ENCODE measurements around the gene PTGR1. TPM values are rescaled to one million over a fixed set of nuclear protein-coding genes. Genes with fewer than 3 reads are reported as not detected.
"Not testable (repeated sequence)": the region's sequence is repeated elsewhere in the genome, so short reads cannot be mapped to it uniquely, and the experiment has no call there.

Gene PTGR1
- total and polyA plus RNA-seq, 11 donors = 12.7 to 51.9 (median 37.4) TPM

DNA sequence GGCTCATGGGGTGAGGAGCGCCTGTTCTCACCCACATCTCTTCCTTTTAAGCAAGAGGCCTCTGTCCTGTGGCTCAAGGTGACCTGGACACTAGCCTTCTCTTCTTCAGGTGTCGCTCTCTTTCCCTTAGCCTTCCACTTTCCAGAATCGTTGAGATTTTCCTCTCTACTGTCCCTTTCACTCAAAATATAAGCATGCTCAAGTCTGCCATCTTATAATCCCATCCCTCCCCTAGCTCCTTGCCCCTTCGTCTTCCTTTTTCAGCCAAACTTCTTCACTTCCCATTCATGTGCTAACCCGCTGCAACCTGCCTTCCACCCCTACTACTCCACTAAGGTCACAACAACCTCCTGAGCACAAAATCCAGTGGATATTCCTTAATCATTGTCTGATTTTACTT, 13.1 kb downstream of the PTGR1 start:
- WGBS, 4 donors = 95 to 99% (median 96%) methylated on average over 5 of the region's 5 CpGs
- no peak overlapping the region for H3K4me3 ChIP-seq
- H3K4me1 ChIP-seq = no peaks in the 10 kb centered on the region
- TF ChIP-seq POLR2A (IDR thresholded peaks at IDR 0.05) (no peak), CTCF (IDR thresholded peaks at IDR 0.05) (no peak)
- intact Hi-C loops (cut with DNase I) = no loop called here
- no peak for ATAC-seq
- H3K27ac ChIP-seq = no peak overlapping the region
- peaks cover 0 to 83% (median 46%) of the 10 kb centered on the region in 9 donors for H3K36me3 ChIP-seq
- H3K9me3 ChIP-seq = no peaks in the 10 kb centered on the region
- no peak for DNase-seq
- no peaks in the 10 kb centered on the region for H3K27me3 ChIP-seq

GRCh38 chr9:111582888-111583287, 16.6 kb downstream of the PTGR1 start:
- intact Hi-C loops (cut with DNase I) = no loop called here
- Histone ChIP-seq H3K27ac (no peak overlapping the region), H3K4me1 (no peaks in the 10 kb centered on the region), H3K9me3 (no peaks in the 10 kb centered on the region), H3K27me3 (no peaks in the 10 kb centered on the region), H3K36me3 (peaks cover 0 to 84% (median 70%) of the 10 kb centered on the region in 9 donors), H3K4me3 (no peak overlapping the region)
- ATAC-seq (peak in 3 of 4 donors; percentile 9 to 61 (median 49)), DNase-seq (peak in 2 of 5 donors; percentile 31)
- TF ChIP-seq CTCF (IDR thresholded peaks at IDR 0.05) (no peak), POLR2A (IDR thresholded peaks at IDR 0.05) (no peak)
- WGBS, 4 donors = 66 to 76% (median 74%) methylated on average over 3 of the region's 3 CpGs

DNA sequence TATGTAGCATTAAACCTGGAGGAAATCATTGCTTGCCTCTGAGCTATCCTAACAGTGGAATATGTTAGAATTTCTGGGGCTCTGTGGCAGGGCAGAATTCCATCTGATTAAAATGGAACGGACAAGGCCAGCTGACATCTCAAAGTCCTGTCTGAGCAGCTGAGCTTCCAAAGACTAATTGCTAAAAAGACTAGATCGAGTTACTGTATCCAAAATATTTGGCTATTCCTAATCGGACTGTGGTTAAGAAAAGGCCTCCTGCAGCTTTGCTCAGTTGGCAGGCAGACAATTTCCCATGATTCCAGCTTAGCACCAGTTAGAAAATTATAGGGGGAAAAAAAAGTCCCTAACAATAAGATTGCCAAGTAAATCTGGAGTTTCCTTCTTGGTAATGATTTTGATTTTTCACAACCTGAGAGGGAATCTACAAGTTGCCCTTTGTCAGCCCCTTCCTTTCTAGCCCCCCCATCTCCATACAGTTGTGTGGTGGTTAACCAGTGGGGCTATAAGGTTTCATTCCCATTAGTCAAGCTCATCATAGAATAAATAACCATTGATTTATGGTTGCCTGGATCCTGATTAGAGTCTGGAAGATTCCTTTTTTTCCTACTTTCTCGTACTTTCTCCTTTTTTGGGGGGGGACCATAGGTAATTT, 26.4 kb downstream of the PTGR1 start:
- TF ChIP-seq POLR2A (IDR thresholded peaks at IDR 0.05) (no peak), CTCF (IDR thresholded peaks at IDR 0.05) (no peak)
- no peak overlapping the region for H3K27ac ChIP-seq
- peaks cover 0 to 13% (median 4%) of the 10 kb centered on the region in 12 donors for H3K9me3 ChIP-seq
- ATAC-seq = peak in 1 of 4 donors; percentile 37
- no peak overlapping the region for H3K4me3 ChIP-seq
- DNase-seq = peak in 3 of 5 donors; percentile 13 to 50 (median 26)
- 39 to 60% (median 50%) methylated on average over 4 of the region's 4 CpGs for WGBS, 4 donors
- peaks cover 0 to 7% (median 0%) of the 10 kb centered on the region in 12 donors for H3K4me1 ChIP-seq
- intact Hi-C loops (cut with DNase I) = no loop called here
- H3K27me3 ChIP-seq = no peaks in the 10 kb centered on the region
- H3K36me3 ChIP-seq = peaks cover 7 to 97% (median 80%) of the 10 kb centered on the region in 9 donors

DNA sequence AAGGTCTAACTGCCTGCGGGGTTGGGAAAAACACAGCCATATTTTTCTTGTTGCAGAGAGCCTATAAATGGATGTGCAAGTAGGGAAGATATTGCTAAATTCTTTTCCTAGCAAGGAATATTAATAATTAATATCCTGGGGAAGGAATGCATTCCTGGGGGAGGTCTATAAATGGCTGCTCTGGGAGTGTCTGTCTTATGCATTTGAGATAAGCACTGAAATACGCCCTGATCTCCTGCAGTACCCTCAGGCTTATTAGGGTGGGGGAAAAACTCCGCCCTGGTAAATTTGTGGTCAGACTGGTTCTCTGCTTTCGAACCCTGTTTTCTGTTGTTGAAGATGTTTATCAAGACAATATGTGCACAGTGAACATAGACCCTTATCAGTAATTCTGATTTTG, 31.3 kb downstream of the PTGR1 start:
- 97 to 100% (median 98%) methylated on average over 4 of the region's 4 CpGs for WGBS, 4 donors
- peaks cover 8 to 97% (median 72%) of the 10 kb centered on the region in 9 donors for H3K36me3 ChIP-seq

More for the DNA sequence above, 31.3 kb downstream of the PTGR1 start:
- H3K9me3 ChIP-seq = peaks cover 0 to 21% (median 7%) of the 10 kb centered on the region in 12 donors
- not testable (repeated sequence) for DNase-seq, ATAC-seq, H3K4me3 ChIP-seq, H3K27me3 ChIP-seq, H3K4me1 ChIP-seq, H3K27ac ChIP-seq
- intact Hi-C loops (cut with DNase I) = loop anchor here in 1 of 10 donors (5.0 kb wide), 1 partner anchor 41 kb away; the partner anchor contains the start of gene ZNF483
